Esophagus squamous epithelium (tissue), 4 donors: ENCODE results near the gene POLR1B.

Experiments
- POLR2A ChIP-seq, 4 donors: fragments of 450-650 bp; IDR thresholded peaks; one replicate each; pipeline ENCODE4 v1.6.1; 2017; ENCODE audit warnings: antibody characterized with exemption in 4 of 4, mild to moderate bottlenecking in 4 of 4, moderate library complexity in 3 of 4
- TF ChIP-seq, protein P1 (sequence below), 6 experiments: fragments of 450-650 bp in 4 of 6; fragments of 200-600 bp in 2 of 6; sonication (generic) in 2 of 6; IDR thresholded peaks; one replicate each; pipeline ENCODE4 v1.5.1; 2016 to 2019; ENCODE audit warnings: antibody characterized with exemption in 6 of 6, mild to moderate bottlenecking in 4 of 6, moderate library complexity in 4 of 6

DNA sequence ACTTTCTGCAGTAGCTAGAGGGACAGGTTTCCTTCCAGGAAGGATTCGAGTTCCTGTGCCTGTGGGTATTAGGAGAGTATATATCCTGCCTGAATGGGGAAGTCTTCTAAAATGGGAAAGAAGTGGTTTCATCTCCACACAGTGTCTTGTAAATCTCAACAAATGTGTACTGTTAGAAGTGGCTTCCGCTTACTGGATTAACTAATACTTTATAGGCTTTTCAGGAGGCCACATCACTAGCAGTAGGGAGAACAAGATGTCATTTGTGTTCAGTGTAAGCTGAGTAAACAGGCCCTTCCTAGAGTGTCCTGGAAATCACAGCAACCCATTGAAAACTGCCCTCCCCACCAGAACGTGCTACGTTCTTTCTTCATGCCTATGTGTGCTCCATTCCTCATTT, 12.5 kb upstream of the POLR1B start:
- TF ChIP-seq POLR2A (IDR thresholded peaks at IDR 0.05): no peak
- TF ChIP-seq, protein P1, sequence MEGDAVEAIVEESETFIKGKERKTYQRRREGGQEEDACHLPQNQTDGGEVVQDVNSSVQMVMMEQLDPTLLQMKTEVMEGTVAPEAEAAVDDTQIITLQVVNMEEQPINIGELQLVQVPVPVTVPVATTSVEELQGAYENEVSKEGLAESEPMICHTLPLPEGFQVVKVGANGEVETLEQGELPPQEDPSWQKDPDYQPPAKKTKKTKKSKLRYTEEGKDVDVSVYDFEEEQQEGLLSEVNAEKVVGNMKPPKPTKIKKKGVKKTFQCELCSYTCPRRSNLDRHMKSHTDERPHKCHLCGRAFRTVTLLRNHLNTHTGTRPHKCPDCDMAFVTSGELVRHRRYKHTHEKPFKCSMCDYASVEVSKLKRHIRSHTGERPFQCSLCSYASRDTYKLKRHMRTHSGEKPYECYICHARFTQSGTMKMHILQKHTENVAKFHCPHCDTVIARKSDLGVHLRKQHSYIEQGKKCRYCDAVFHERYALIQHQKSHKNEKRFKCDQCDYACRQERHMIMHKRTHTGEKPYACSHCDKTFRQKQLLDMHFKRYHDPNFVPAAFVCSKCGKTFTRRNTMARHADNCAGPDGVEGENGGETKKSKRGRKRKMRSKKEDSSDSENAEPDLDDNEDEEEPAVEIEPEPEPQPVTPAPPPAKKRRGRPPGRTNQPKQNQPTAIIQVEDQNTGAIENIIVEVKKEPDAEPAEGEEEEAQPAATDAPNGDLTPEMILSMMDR (IDR thresholded peaks at IDR 0.05): no peak
